MCF 10A (cell line): ENCODE results near the gene NOBOX. TPM values are rescaled to one million over a fixed set of nuclear protein-coding genes. Genes with fewer than 3 reads are reported as not detected.

ENCODE experiments used
- Bru-seq: library from RNA; stranded (reverse); fragments of 400-500 nt; gene quantifications from one replicate; lab custom pipeline; 2021; lab: Mats Ljungman, UMichigan
- BruChase-seq, 2 experiments: library from RNA; stranded (reverse); fragments of 400-500 nt; gene quantifications; one replicate each; lab custom pipeline; 2021; lab: Mats Ljungman, UMichigan
- BruUV-seq: library from RNA; stranded (reverse); fragments of 400-500 nt; replicated peaks from 2 replicates; lab custom pipeline; 2021; lab: Mats Ljungman, UMichigan
- CTCF ChIA-PET: fragments of 300-600 bp; sonication (Branson Sonifier 250); formaldehyde crosslinking; extraction: SDS; loops from one replicate; lab custom pipeline; 2021; ENCODE audit warnings: antibody characterized with exemption, inconsistent platforms; lab: Yijun Ruan, JAX
- POLR2A ChIA-PET: fragments of 300-600, 350-650 bp; sonication (Branson Sonifier 250); formaldehyde crosslinking; extraction: SDS; loops from one replicate; lab custom pipeline; 2020; ENCODE audit warnings: antibody characterized with exemption, inconsistent platforms; lab: Yijun Ruan, JAX
- DNase-seq: peaks from one replicate; pipeline ENCODE4 v3.0.0-alpha.2; 2018; ENCODE audit not compliant: unreplicated experiment
- H3K27ac Mint-ChIP-seq: one replicate; pipeline ENCODE4 v1.8.0; 2022; ENCODE audit warnings: mild to moderate bottlenecking, low read depth, mixed read lengths; ENCODE audit not compliant: unreplicated experiment
- H3K27me3 Mint-ChIP-seq: one replicate; pipeline ENCODE4 v1.8.0; 2022; ENCODE audit warnings: mixed read lengths; ENCODE audit not compliant: insufficient read depth, unreplicated experiment
- H3K36me3 Mint-ChIP-seq: one replicate; pipeline ENCODE4 v1.8.0; 2022; ENCODE audit warnings: mild to moderate bottlenecking, moderate library complexity, mixed read lengths; ENCODE audit not compliant: insufficient read depth, unreplicated experiment
- H3K4me1 Mint-ChIP-seq: one replicate; pipeline ENCODE4 v1.8.0; 2022; ENCODE audit warnings: mixed read lengths; ENCODE audit not compliant: insufficient read depth, unreplicated experiment
- H3K4me3 Mint-ChIP-seq: one replicate; pipeline ENCODE4 v1.8.0; 2022; ENCODE audit warnings: mild to moderate bottlenecking, moderate library complexity, mixed read lengths; ENCODE audit not compliant: unreplicated experiment
- H3K9me3 Mint-ChIP-seq: one replicate; pipeline ENCODE4 v1.8.0; 2022; ENCODE audit warnings: mixed read lengths; ENCODE audit not compliant: unreplicated experiment
- CTCF ChIP-seq: fragments of 200-600 bp; IDR thresholded peaks from one replicate; pipeline ENCODE4 v1.8.0; 2022; ENCODE audit warnings: antibody characterized with exemption, mild to moderate bottlenecking; ENCODE audit not compliant: unreplicated experiment
- intact Hi-C: fragments of 100-400 bp; cut with micrococcal nuclease; formaldehyde crosslinking; loops from 2 replicates; pipeline ENCODE4 v1.14.1; 2022
- long read RNA-seq: library from polyadenylated mRNA; stranded (forward); transcript quantifications from one replicate; pipeline ENCODE4 v2.0.0, GENCODE V29; 2022
- total RNA-seq: library from RNA; stranded (reverse); gene quantifications from 2 replicates; pipeline ENCODE4 v1.2.3, GENCODE V29; 2022

The NOBOX gene
- total RNA-seq (not detected in 2 replicates), Bru-seq, nascent RNA (not detected), BruChase-seq, experiment 1, labeled RNA remaining after a 6-hour chase (percentile 11 among the genes with signal in this experiment), BruChase-seq, experiment 2, labeled RNA remaining after a 2-hour chase (percentile 13 among the genes with signal in this experiment)
- long read RNA-seq = 0 reads

- POLR2A ChIA-PET = no interaction called here
- CTCF ChIA-PET = interaction anchor here (2.4 to 4.0 kb wide), 2 partner anchors 11 to 34 kb away, joined by 17 to 30 read pairs; no protein-coding TSS in a partner anchor
- Mint-ChIP-seq H3K27ac (no peak within 1 kb of the TSS), H3K36me3 (no peaks in the 10 kb centered on the region), H3K4me1 (peaks cover 21% of the 10 kb centered on the region), H3K9me3 (no peaks in the 10 kb centered on the region), H3K27me3 (no peaks in the 10 kb centered on the region), H3K4me3 (no peak within 1 kb of the TSS)
- DNase-seq = no peak
- TF ChIP-seq CTCF = no peak
- intact Hi-C loops = no loop called here
- no TSS peak for BruUV-seq
These were observed at the start of gene NOBOX for GRCh38 chr7:144403649-144404061. Gene NOBOX (minus strand): TSS chr7:144403693.

GRCh38 chr7:144452064-144452463, 48.6 kb upstream of the NOBOX start:
- Mint-ChIP-seq H3K4me3 (no peak overlapping the region), H3K27ac (no peak overlapping the region), H3K4me1 (no peaks in the 10 kb centered on the region), H3K9me3 (no peaks in the 10 kb centered on the region), H3K27me3 (no peaks in the 10 kb centered on the region), H3K36me3 (no peaks in the 10 kb centered on the region)
- no TSS peak for BruUV-seq
- no peak for DNase-seq
- POLR2A ChIA-PET = no interaction called here
- CTCF ChIA-PET = no interaction called here
- intact Hi-C loops = no loop called here
- TF ChIP-seq CTCF = no peak

- ChIA-PET CTCF (interaction anchor here (0.7 to 3.3 kb wide), 3 partner anchors 8 to 334 kb away, joined by 3 to 15 read pairs (median 4); no protein-coding TSS in a partner anchor), POLR2A (interaction anchor here (0.7 kb wide), 1 partner anchor 45 kb away, joined by 3 read pairs; no protein-coding TSS in a partner anchor)
- DNase-seq = no peak
- intact Hi-C loops = no loop called here
- no TSS peak for BruUV-seq
- Mint-ChIP-seq H3K4me1 (no peaks in the 10 kb centered on the region), H3K27ac (no peak overlapping the region), H3K36me3 (no peaks in the 10 kb centered on the region), H3K9me3 (no peaks in the 10 kb centered on the region), H3K4me3 (no peak overlapping the region), H3K27me3 (no peaks in the 10 kb centered on the region)
- no peak for TF ChIP-seq CTCF
These were observed 42.1 kb upstream of the NOBOX start for GRCh38 chr7:144445590-144445989.

- Mint-ChIP-seq H3K27ac (no peak overlapping the region), H3K27me3 (no peaks in the 10 kb centered on the region), H3K36me3 (no peaks in the 10 kb centered on the region), H3K4me3 (no peak overlapping the region), H3K4me1 (no peaks in the 10 kb centered on the region), H3K9me3 (no peaks in the 10 kb centered on the region)
- ChIA-PET POLR2A (no interaction called here), CTCF (interaction anchor here (0.7 to 7.7 kb wide), 6 partner anchors 24 to 1035 kb away, joined by 3 to 94 read pairs (median 3); no protein-coding TSS in a partner anchor)
- no TSS peak for BruUV-seq
- TF ChIP-seq CTCF = no peak
- DNase-seq = no peak
- intact Hi-C loops = no loop called here
These were observed 36.3 kb upstream of the NOBOX start for GRCh38 chr7:144439717-144440205.
